ENCODE results near the gene TSEN54. TPM values are rescaled to one million over a fixed set of nuclear protein-coding genes. Genes with fewer than 3 reads are reported as not detected.

TSEN54 gene
- total and polyA plus RNA-seq, 2 experiments from 2014 or later: 45.9 to 62.5 TPM

DNA sequence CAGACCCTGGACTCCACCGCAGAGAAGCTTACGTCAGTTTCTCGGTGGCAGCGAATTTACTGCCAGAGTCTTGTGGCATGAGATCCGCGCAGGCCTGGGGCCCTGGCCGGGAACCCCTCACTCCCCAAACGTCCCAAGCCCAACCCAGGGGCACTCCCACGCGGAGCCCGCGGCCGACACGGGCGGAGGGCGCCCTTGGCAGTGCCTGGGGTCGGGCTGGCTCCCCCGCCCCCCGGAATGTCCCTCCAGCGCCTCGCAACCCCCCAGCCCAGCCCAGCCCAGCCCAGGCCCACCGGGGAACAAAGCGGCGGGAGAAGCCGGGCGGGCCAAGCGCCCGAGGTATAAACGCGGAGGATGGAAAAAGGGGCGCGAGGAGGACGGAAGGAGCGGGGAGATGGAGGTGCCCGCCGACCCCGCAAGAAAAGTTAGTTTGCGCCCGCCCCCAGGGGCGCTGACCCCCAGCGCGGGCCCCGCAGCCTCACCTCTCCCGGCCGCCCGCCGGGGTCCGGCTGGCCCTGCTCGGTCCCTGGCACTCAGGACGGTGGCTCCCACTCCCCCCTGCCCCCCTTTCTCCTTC lies 1.3 kb upstream of the TSEN54 start:
- H3K9me3 Mint-ChIP-seq: no peaks in the 10 kb centered on the region; the same call in 2 of the 3 replicates
- H3K4me1 Mint-ChIP-seq: peaks cover 27% of the 10 kb centered on the region
- H3K27ac Mint-ChIP-seq: no peak overlapping the region
- H3K4me3 Mint-ChIP-seq: peak overlapping the region; percentile 78
- peaks cover 29% of the 10 kb centered on the region for H3K36me3 Mint-ChIP-seq (ENCODE audit: low read depth)
- peaks cover 36% of the 10 kb centered on the region for H3K79me2 ChIP-seq (replicated peaks; ENCODE audit: insufficient read depth)
- peaks cover 12% of the 10 kb centered on the region for H4K20me1 ChIP-seq (replicated peaks; ENCODE audit: insufficient read depth)
- peaks cover 7% of the 10 kb centered on the region; the same call in 1 of the 2 replicates for H3K4me1 ChIP-seq (ENCODE audit: insufficient read depth)
- peaks cover 19% of the 10 kb centered on the region for H3K27me3 Mint-ChIP-seq (ENCODE audit: insufficient read depth, low read depth, poor library complexity)
- peak overlapping the region; percentile 83; the same call in 1 of the 2 replicates for H3K27ac ChIP-seq (ENCODE audit: low read depth)
- H3K9me2 ChIP-seq (ENCODE audit: insufficient read depth): no peaks in the 10 kb centered on the region
- H3K36me3 ChIP-seq (ENCODE audit: insufficient read depth): peaks cover 17% of the 10 kb centered on the region
- DNase-seq (ENCODE audit: low spot score) (peak; percentile 67), ATAC-seq (peak; percentile 15)
- TF ChIP-seq, protein P1, sequence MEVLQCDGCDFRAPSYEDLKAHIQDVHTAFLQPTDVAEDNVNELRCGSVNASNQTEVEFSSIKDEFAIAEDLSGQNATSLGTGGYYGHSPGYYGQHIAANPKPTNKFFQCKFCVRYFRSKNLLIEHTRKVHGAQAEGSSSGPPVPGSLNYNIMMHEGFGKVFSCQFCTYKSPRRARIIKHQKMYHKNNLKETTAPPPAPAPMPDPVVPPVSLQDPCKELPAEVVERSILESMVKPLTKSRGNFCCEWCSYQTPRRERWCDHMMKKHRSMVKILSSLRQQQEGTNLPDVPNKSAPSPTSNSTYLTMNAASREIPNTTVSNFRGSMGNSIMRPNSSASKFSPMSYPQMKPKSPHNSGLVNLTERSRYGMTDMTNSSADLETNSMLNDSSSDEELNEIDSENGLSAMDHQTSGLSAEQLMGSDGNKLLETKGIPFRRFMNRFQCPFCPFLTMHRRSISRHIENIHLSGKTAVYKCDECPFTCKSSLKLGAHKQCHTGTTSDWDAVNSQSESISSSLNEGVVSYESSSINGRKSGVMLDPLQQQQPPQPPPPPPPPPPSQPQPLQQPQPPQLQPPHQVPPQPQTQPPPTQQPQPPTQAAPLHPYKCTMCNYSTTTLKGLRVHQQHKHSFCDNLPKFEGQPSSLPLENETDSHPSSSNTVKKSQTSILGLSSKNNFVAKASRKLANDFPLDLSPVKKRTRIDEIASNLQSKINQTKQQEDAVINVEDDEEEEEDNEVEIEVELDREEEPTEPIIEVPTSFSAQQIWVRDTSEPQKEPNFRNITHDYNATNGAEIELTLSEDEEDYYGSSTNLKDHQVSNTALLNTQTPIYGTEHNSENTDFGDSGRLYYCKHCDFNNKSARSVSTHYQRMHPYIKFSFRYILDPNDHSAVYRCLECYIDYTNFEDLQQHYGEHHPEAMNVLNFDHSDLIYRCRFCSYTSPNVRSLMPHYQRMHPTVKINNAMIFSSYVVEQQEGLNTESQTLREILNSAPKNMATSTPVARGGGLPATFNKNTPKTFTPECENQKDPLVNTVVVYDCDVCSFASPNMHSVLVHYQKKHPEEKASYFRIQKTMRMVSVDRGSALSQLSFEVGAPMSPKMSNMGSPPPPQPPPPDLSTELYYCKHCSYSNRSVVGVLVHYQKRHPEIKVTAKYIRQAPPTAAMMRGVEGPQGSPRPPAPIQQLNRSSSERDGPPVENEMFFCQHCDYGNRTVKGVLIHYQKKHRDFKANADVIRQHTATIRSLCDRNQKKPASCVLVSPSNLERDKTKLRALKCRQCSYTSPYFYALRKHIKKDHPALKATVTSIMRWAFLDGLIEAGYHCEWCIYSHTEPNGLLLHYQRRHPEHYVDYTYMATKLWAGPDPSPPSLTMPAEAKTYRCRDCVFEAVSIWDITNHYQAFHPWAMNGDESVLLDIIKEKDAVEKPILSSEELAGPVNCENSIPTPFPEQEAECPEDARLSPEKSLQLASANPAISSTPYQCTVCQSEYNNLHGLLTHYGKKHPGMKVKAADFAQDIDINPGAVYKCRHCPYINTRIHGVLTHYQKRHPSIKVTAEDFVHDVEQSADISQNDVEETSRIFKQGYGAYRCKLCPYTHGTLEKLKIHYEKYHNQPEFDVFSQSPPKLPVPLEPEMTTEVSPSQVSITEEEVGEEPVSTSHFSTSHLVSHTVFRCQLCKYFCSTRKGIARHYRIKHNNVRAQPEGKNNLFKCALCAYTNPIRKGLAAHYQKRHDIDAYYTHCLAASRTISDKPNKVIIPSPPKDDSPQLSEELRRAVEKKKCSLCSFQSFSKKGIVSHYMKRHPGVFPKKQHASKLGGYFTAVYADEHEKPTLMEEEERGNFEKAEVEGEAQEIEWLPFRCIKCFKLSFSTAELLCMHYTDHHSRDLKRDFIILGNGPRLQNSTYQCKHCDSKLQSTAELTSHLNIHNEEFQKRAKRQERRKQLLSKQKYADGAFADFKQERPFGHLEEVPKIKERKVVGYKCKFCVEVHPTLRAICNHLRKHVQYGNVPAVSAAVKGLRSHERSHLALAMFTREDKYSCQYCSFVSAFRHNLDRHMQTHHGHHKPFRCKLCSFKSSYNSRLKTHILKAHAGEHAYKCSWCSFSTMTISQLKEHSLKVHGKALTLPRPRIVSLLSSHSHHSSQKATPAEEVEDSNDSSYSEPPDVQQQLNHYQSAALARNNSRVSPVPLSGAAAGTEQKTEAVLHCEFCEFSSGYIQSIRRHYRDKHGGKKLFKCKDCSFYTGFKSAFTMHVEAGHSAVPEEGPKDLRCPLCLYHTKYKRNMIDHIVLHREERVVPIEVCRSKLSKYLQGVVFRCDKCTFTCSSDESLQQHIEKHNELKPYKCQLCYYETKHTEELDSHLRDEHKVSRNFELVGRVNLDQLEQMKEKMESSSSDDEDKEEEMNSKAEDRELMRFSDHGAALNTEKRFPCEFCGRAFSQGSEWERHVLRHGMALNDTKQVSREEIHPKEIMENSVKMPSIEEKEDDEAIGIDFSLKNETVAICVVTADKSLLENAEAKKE (CRISPR knock-in tag; IDR thresholded peaks at IDR 0.05): no peak
- TF ChIP-seq POLR2AphosphoS5 (IDR thresholded peaks at IDR 0.05; ENCODE audit: low read depth): 0 out of 2 replicates have a peak, but pooled peaks have one; percentile 33
- H2AFZ ChIP-seq: peak overlapping the region; percentile 88; the same call in 1 of the 2 replicates
- H3F3A ChIP-seq (replicated peaks; ENCODE audit: low read depth): no peaks in the 10 kb centered on the region
- H3K4me3 ChIP-seq: peak overlapping the region; percentile 98
- H3K4me2 ChIP-seq: peak overlapping the region; percentile 100
- H3K27me3 ChIP-seq (ENCODE audit: insufficient read depth): no peaks in the 10 kb centered on the region

DNA sequence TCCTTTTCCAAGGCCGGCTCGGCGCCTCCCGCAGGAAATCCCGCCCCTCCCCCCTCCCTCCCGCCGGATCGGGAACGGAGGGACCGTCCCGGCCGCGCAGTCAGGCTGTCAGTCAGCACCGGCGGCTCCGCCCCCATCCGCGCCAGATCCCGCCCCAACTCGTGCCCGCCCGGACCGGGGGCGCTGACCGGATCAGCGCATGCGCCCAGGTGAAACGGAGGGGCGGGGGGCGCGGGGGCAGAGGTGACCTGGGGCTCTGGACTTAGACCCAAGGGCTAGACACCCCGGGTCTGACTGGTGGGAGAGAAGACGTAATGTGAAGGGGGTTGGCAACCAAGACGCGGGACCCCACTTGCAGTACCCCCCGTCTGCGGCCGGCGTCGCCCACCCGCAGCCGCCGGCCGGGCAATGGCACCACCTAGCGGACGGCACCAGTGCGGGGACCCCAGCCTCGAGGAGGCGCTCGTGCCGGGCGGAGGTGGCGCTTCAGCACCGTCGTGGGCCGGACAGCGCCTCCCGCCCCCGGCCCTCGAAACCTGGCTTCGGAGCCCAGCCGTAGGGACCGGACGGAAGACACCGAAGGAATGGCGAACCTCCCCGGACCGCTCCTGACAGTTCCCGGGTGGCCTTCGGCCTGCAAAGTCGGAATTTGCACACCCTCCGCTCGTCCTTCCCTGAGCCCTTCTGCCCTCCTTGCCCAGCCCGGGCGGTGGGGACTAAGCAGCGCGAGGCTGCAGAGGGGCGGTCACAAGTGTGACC lies 653 bp upstream of the TSEN54 start, which contains the start of gene CASKIN2:
CASKIN2 (minus strand) TSS at position 42 of the 759 bp plus-strand sequence. CDS start 1,733 bp downstream, outside the sequence.
- H2AFZ ChIP-seq: peak within 1 kb of the TSS; percentile 100
- H3K4me3 Mint-ChIP-seq: peak within 1 kb of the TSS; percentile 78
- H3K4me3 ChIP-seq: peak within 1 kb of the TSS; percentile 98
- DNase-seq (ENCODE audit: low spot score) (peak; percentile 95), ATAC-seq (peak; percentile 69)
- H3K27ac Mint-ChIP-seq: no peak within 1 kb of the TSS
- peaks cover 7% of the 10 kb centered on the region; the same call in 1 of the 2 replicates for H3K4me1 ChIP-seq (ENCODE audit: insufficient read depth)
- peaks cover 12% of the 10 kb centered on the region for H4K20me1 ChIP-seq (replicated peaks; ENCODE audit: insufficient read depth)
- peak within 1 kb of the TSS; percentile 83; the same call in 1 of the 2 replicates for H3K27ac ChIP-seq (ENCODE audit: low read depth)
- H3K9me2 ChIP-seq (ENCODE audit: insufficient read depth): no peaks in the 10 kb centered on the region
- peaks cover 29% of the 10 kb centered on the region for H3K36me3 Mint-ChIP-seq (ENCODE audit: low read depth)
- peaks cover 18% of the 10 kb centered on the region for H3K36me3 ChIP-seq (ENCODE audit: insufficient read depth)
- no peaks in the 10 kb centered on the region for H3K27me3 ChIP-seq (ENCODE audit: insufficient read depth)
- no peaks in the 10 kb centered on the region for H3F3A ChIP-seq (replicated peaks; ENCODE audit: low read depth)
- peaks cover 19% of the 10 kb centered on the region for H3K27me3 Mint-ChIP-seq (ENCODE audit: insufficient read depth, low read depth, poor library complexity)
- H3K4me2 ChIP-seq: peak within 1 kb of the TSS; percentile 100
- peaks cover 27% of the 10 kb centered on the region for H3K4me1 Mint-ChIP-seq
- peaks cover 36% of the 10 kb centered on the region for H3K79me2 ChIP-seq (replicated peaks; ENCODE audit: insufficient read depth)
- no peaks in the 10 kb centered on the region; the same call in 2 of the 3 replicates for H3K9me3 Mint-ChIP-seq
- TF ChIP-seq, protein P2, sequence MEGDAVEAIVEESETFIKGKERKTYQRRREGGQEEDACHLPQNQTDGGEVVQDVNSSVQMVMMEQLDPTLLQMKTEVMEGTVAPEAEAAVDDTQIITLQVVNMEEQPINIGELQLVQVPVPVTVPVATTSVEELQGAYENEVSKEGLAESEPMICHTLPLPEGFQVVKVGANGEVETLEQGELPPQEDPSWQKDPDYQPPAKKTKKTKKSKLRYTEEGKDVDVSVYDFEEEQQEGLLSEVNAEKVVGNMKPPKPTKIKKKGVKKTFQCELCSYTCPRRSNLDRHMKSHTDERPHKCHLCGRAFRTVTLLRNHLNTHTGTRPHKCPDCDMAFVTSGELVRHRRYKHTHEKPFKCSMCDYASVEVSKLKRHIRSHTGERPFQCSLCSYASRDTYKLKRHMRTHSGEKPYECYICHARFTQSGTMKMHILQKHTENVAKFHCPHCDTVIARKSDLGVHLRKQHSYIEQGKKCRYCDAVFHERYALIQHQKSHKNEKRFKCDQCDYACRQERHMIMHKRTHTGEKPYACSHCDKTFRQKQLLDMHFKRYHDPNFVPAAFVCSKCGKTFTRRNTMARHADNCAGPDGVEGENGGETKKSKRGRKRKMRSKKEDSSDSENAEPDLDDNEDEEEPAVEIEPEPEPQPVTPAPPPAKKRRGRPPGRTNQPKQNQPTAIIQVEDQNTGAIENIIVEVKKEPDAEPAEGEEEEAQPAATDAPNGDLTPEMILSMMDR (conservative IDR thresholded peaks at IDR 0.05; ENCODE audit: low read depth in 2 of 2): peak; percentile 84 to 94
- no peak for TF ChIP-seq EZH2 (IDR thresholded peaks at IDR 0.05; ENCODE audit: low read depth, unreplicated experiment)
- TF ChIP-seq, protein P3, sequence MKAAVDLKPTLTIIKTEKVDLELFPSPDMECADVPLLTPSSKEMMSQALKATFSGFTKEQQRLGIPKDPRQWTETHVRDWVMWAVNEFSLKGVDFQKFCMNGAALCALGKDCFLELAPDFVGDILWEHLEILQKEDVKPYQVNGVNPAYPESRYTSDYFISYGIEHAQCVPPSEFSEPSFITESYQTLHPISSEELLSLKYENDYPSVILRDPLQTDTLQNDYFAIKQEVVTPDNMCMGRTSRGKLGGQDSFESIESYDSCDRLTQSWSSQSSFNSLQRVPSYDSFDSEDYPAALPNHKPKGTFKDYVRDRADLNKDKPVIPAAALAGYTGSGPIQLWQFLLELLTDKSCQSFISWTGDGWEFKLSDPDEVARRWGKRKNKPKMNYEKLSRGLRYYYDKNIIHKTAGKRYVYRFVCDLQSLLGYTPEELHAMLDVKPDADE (IDR thresholded peaks at IDR 0.05): no peak
- TF ChIP-seq, protein P4, sequence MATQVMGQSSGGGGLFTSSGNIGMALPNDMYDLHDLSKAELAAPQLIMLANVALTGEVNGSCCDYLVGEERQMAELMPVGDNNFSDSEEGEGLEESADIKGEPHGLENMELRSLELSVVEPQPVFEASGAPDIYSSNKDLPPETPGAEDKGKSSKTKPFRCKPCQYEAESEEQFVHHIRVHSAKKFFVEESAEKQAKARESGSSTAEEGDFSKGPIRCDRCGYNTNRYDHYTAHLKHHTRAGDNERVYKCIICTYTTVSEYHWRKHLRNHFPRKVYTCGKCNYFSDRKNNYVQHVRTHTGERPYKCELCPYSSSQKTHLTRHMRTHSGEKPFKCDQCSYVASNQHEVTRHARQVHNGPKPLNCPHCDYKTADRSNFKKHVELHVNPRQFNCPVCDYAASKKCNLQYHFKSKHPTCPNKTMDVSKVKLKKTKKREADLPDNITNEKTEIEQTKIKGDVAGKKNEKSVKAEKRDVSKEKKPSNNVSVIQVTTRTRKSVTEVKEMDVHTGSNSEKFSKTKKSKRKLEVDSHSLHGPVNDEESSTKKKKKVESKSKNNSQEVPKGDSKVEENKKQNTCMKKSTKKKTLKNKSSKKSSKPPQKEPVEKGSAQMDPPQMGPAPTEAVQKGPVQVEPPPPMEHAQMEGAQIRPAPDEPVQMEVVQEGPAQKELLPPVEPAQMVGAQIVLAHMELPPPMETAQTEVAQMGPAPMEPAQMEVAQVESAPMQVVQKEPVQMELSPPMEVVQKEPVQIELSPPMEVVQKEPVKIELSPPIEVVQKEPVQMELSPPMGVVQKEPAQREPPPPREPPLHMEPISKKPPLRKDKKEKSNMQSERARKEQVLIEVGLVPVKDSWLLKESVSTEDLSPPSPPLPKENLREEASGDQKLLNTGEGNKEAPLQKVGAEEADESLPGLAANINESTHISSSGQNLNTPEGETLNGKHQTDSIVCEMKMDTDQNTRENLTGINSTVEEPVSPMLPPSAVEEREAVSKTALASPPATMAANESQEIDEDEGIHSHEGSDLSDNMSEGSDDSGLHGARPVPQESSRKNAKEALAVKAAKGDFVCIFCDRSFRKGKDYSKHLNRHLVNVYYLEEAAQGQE (IDR thresholded peaks at IDR 0.05; ENCODE audit: unreplicated experiment): peak; percentile 97

All from GM23338 (cell line).